ENCODE measurements around the gene SSU72.
A peak's percentile ranks its signal among the peaks of the same experiment; 100 is the strongest.
"Not testable (repeated sequence)": the region's sequence is repeated elsewhere in the genome, so short reads cannot be mapped to it uniquely, and the experiment has no call there.

Gene SSU72

GRCh38 chr1:1598051-1598719 lies 23.5 kb upstream of the SSU72 start:
- DNase-seq = no peak
- in situ Hi-C loops (cut with MboI; ENCODE audit: low pct_unique_long_range_greater_than_20kb, low sequenced_read_pairs) = no loop called here

GRCh38 chr1:1597275-1597930 lies 22.7 kb upstream of the SSU72 start:
- DNase-seq = peak; percentile 57
- in situ Hi-C loops (cut with MboI; ENCODE audit: low pct_unique_long_range_greater_than_20kb, low sequenced_read_pairs) = no loop called here

GRCh38 chr1:1596493-1597274 lies 22.0 kb upstream of the SSU72 start:
- in situ Hi-C loops (cut with MboI; ENCODE audit: low pct_unique_long_range_greater_than_20kb, low sequenced_read_pairs) = no loop called here
- DNase-seq = no peak

DNA sequence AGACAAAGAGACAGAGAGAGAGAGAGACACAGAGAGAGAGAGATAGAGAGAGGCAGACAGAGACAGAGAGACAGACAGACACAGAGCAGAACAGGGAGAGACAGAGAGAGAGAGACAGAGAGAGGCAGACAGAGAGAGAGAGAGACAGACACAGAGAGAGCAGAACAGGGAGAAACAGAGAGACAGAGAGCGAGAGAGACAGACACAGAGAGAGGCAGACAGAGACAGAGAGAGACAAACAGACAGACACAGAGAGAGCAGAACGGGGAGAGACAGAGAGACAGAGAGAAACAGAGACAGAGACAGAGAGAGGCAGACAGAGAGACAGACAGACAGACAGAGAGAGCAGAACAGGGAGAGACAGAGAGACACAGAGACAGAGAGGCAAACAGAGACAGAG lies 20.7 kb upstream of the SSU72 start:
- in situ Hi-C loops (cut with MboI; ENCODE audit: low pct_unique_long_range_greater_than_20kb, low sequenced_read_pairs); DNase-seq: not testable (repeated sequence)

DNA sequence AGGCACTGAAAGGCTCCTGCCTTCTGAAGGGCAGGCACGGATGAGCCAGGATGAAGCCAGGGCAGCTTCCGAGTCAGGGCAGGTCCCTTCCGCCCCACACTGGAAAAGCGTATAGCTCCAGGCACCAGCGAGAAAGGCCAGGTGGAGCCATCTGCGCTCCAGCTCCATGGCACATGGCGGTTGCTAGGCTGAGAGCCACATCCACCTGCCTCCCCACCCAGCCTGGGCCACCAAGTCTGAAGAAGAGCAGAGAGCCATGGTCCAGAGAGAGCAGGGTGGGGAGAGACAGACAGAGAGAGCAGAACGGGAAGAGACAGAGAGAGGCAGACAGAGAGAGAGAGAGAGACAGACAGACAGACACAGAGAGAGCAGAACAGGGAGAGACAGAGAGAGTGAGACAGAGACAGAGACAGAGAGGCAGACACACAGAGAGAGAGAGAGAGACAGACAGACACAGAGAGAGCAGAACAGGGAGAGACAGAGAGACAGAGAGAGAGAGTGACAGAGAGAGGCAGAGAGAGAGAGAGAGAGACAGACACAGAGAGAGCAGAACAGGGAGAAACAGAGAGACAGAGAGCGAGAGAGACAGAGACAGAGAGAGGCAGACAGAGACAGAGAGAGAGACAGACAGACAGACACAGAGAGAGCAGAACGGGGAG lies 20.1 kb upstream of the SSU72 start:
- no peak for DNase-seq
- in situ Hi-C loops (cut with MboI; ENCODE audit: low pct_unique_long_range_greater_than_20kb, low sequenced_read_pairs) = no loop called here

DNA sequence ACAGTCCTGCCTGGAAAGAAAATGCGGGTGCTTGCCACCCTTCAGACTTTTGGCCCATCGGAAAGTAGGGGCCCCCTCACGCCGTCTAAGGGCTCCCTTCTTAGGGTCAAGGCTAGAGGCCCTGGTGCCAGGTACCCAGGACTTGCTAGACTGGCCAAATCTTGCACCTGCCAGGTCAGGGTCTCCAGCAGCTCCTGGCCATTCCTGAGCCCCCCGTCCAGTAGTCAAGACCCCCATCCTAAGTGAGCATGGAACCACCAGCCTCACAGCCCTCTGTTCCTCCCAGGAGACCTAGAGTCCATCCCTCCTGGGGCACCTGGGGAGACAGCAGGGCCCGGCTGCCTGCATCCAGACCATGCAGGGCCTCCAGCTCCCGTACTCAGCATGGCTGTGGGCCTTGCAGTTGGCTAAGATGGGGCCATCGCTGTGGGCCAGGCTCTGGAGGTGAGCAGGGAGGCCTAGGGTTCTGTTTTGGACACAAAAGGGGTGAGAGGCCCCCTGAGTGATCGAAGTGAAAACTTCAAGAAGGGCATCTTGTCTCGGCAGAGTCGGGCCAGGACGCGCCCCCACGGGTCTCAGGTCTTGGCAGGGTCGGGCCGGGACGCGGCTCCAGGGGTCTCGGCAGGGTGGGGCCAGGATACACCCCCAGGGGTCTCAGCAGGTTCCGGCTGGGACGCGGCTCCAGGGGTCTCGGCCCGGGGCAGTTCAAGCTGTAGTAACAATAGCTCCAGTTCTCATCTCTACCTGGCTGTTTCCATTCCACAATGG lies 19.4 kb upstream of the SSU72 start:
- no peak for DNase-seq
- in situ Hi-C loops (cut with MboI; ENCODE audit: low pct_unique_long_range_greater_than_20kb, low sequenced_read_pairs) = no loop called here

DNA sequence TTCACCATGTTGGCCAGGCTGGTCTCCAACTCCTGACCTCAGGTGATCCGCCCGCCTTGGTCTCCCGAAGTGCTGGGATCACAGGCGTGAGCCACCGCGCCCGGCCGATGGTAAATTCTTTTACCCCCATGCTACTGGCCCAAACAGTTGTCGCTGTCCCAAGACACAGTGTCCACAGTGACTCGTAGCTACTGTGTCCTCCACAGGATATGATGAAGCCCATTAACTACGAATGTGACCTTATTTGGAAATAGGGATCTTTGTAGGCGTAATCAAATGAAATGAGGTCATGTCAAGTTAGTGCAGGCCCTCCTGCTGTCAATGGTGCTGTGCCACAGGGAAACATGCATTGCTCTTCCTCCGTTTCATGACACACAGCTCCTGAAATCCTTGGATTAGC lies 16.8 kb upstream of the SSU72 start:
- in situ Hi-C loops (cut with MboI; ENCODE audit: low pct_unique_long_range_greater_than_20kb, low sequenced_read_pairs) = no loop called here
- DNase-seq = no peak

DNA sequence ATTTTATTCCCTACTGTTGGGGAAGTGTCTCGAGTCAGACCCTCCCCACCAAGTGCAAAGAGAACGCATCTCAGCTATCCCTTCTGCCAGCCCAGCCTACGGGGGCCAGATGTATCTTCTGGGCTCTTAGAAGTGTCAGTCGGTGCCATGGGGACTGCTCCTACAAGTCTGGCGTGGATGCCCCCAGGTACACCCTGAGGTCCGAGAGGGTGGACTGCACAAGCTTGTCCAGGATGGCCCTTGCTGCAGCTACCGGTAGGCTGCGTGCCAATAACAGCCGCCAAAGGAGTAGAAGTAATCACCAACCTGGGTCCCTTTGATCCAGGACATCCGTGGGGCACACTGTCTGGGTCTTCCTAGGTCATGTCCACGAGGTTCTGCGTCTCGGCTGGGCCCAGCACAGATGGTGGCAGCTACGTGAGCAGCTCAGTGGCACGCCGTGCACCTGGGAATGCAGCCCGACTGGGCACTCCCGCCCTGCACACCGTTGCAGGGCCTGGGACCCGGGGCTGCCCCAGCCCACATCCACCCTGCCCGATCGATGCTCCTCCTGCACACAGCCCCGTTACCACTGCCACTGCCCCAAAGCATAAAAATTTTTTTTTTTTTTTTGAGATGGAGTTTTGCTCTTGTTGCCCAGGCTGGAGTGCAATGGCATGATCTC lies 8.8 kb upstream of the SSU72 start:
- DNase-seq = no peak
- in situ Hi-C loops (cut with MboI; ENCODE audit: low pct_unique_long_range_greater_than_20kb, low sequenced_read_pairs) = no loop called here

DNA sequence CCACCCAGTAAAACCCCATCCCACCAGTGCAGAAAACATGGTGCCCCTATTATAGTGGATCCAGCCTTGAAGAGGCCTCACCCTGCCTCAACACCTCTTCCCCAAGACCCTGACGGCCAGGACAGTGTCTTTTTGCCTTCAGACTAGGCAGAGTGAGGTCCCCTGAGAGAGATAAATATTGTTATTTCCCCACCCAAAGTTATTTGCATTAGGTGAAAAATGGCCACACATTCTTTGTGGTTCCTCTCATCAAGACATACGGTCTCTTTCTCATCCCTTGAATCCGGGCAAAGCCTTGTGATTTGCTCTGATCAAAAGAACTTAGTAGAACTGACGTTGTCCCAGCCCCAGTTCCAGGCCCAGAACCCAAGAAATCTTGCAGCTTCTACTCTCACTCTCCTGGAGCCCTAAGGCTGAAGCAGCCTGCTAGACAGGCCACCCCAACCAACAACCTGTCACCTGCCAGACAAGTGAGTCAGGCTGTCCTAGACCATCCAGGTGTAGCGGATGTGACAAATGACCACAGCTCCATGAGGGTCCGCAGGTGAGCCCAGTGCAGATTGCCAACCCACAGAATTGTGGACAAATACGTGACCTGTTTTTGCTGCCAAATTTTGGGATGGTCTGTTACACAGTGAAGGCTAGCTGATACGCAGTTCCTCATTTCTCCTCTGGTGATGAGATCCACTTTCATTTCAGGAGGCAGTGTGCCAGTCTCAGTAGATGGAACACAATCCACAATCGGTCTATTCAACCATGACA lies 8.1 kb upstream of the SSU72 start:
- no peak for DNase-seq
- in situ Hi-C loops (cut with MboI; ENCODE audit: low pct_unique_long_range_greater_than_20kb, low sequenced_read_pairs) = no loop called here

DNA sequence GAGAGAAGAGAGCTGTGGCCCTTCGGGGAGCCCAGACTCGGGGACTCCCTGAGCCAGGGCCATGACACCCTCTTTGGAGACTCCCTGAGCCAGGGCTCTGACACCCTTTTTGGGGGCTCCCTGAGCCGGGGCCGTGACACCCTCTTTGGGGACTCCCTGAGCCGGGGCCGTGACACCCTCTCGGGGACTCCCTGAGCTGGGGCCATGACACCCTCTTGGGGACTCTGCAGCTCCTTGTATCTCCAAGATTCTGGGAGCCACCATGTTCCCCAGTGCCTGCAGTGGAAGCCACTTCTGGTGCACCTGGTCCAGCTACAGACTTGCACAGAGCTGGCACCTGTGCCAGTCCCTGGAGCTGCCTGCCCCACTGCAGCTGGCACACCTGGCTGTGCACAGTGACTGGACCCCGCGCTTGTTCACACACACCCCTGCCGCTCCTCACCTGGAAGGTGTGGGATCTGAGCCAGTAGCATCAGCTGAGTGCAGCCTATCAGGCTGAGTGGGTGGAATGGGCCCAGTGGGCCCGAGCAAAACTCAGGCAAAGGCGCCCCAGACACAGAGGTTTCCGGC lies 3.8 kb upstream of the SSU72 start:
- in situ Hi-C loops (cut with MboI; ENCODE audit: low pct_unique_long_range_greater_than_20kb, low sequenced_read_pairs) = no loop called here
- no peak for DNase-seq

DNA sequence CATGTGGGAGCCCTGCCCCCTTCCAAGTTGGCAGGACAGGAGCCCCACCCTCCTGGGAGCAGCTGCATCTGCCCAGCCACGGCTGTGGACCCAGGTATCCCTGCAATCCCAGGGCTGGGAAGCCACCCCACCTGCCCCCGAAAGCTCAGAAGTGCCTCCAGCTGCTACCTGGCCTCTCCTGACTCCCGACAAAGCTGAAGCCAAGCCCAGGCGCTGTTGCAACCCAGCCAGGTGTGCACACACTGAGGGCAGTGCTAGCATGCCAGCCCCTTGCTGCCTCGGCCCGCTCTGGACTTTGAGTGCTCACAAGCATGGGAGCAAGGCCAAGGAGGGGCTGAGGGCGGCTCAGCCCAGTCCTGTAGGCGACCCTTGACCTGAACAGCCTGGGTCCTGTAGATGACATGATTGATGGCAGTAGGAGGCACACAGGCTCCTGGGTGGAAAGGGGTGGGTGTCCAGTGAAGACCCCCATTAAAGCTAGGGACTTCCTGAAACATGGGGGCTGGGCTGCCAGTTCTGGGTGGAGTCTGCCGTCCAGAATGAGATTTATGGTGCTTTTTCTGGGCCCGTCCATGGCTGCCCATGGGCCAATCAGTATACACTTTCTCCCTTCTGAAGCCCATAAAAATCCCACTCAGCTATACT lies 2.8 kb upstream of the SSU72 start:
- DNase-seq = no peak
- in situ Hi-C loops (cut with MboI; ENCODE audit: low pct_unique_long_range_greater_than_20kb, low sequenced_read_pairs) = no loop called here

DNA sequence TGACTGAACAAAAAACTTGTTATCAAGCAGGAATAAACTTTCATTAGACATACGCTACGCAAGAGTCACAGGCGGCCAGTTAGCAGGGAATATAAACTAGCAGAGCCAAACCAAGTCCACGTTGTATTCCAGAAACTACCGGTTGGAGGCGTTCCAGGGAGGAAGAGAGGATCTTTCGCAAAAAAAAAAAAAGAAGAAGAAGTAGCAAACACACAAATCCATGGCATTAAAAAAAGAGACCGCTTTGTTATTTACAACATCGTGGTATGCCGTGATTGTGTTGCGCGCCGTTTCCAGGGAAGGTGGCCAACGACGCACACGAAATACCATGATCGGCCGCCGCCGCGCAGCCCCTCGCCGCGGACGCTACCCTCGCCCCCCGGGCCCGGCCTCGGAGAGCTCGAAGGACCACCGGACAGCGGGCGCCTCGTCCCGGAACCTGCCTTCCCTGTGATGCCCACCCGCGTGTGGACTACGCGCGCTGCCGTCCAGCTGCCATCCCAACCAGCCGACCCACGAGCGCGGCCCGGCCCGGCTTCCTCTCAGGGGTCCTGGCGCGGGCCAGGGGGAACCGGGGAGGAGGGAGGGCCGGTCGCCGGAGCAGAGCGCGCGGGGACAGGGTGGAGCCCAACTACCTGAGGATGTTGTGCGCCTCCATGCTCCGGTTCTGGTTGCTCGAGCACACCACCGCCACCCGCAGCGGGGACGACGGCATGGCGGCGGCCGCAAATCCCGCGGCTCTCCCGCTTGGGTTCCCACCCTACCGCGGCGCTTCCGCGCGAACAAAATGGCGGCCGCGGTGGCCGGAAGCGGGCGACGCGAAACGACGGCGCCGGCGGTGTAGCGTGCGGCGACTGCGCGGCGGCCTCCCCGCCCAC lies 581 bp downstream of the SSU72 start:
- peak; percentile 83 for DNase-seq
- in situ Hi-C loops (cut with MboI; ENCODE audit: low pct_unique_long_range_greater_than_20kb, low sequenced_read_pairs) = no loop called here

- in situ Hi-C loops (cut with MboI; ENCODE audit: low pct_unique_long_range_greater_than_20kb, low sequenced_read_pairs) = no loop called here
- no peak for DNase-seq
These were observed 5.3 kb downstream of the SSU72 start for GRCh38 chr1:1569341-1569740.

DNA sequence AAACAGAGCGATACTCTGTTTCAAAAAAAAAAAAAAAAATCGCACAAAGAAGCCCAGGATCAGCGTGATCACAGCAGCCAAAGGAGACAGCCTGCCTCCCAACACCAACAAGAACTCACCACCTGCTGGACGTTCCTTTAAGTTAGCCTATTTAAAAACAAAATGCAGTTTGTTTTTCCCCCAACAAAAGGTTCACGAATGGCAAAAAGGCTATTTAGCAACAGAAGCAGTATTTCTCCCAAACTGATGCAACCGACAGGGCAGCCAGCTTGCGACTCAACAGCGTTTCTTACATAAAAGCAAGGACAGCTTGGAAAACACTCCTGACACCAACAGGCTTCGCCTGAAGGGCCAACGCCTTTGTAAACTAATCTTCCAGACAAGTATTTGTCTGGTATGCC lies 6.8 kb downstream of the SSU72 start:
- in situ Hi-C loops (cut with MboI; ENCODE audit: low pct_unique_long_range_greater_than_20kb, low sequenced_read_pairs) = no loop called here
- no peak for DNase-seq

- no peak for DNase-seq
- in situ Hi-C loops (cut with MboI; ENCODE audit: low pct_unique_long_range_greater_than_20kb, low sequenced_read_pairs) = no loop called here
These were observed 7.3 kb downstream of the SSU72 start for GRCh38 chr1:1567152-1567875.

DNA sequence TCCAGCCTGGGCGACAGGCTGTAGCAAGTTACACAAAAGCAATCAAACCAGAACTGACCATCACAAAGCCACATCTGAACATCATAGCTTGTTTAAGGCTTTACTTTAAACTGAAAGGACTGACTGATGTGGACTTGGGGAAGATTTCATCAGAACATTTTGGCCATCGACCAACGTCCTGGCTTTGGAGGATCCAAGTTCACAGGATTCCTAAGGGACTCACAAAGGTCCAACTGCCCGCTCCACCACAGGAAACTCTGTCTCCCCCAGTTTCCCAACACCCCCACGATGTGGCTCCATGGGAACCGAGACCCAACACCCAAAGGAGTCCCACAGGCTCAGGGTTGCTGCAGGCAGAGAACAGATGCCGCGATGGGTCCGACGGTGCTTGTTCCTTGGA lies 9.3 kb downstream of the SSU72 start:
- in situ Hi-C loops (cut with MboI; ENCODE audit: low pct_unique_long_range_greater_than_20kb, low sequenced_read_pairs) = no loop called here
- DNase-seq = no peak

Measured in KBM-7 (cell line).